Measurements from ENCODE around the gene GNB4.
A peak's percentile ranks its signal among the peaks of the same experiment; 100 is the strongest.

GNB4 gene

GRCh38 chr3:179369621-179370020 lies 81.6 kb downstream of the GNB4 start:
- H3K27ac Mint-ChIP-seq = no peak overlapping the region
- H3K36me3 Mint-ChIP-seq = peaks cover 17 to 29% of the 10 kb centered on the region in 2 donors
- H3K4me1 Mint-ChIP-seq = no peaks in the 10 kb centered on the region
- no peaks in the 10 kb centered on the region for H3K27me3 Mint-ChIP-seq
- H3K9me3 Mint-ChIP-seq = no peaks in the 10 kb centered on the region
- DNase-seq (no peak), ATAC-seq (replicated peaks) (no peak)
- no peak overlapping the region for H3K4me3 Mint-ChIP-seq

- ATAC-seq (replicated peaks) (no peak), DNase-seq (no peak)
- Mint-ChIP-seq H3K9me3 (no peaks in the 10 kb centered on the region), H3K4me1 (peaks cover 0 to 3% of the 10 kb centered on the region in 2 donors), H3K36me3 (peaks cover 31 to 41% of the 10 kb centered on the region in 2 donors), H3K27ac (no peak overlapping the region), H3K4me3 (no peak overlapping the region), H3K27me3 (no peaks in the 10 kb centered on the region)
Measured at GRCh38 chr3:179363332-179363731, 87.9 kb downstream of the GNB4 start.

DNA sequence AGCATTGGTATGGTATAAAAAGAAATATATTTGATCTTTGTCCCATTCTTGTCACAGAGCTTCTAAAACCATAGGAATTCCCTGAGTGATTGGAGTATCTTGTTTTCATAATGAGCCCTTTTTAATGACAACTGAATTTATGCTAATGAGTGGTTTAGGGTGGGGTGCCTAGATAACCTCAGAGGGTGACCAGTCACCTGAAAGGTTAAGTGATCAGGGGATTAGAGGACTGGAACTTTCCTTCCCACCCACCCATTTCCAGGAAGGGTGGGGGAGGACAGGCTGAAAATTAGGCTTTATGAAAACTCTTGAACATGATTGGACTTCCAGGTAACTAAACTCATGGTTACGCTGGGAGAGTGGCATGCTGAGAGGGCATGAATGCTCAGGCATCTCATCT lies 95.3 kb downstream of the GNB4 start:
- H3K27ac Mint-ChIP-seq = peak overlapping the region; percentile 80
- no peaks in the 10 kb centered on the region for H3K27me3 Mint-ChIP-seq
- no peak for DNase-seq
- peaks cover 26 to 38% of the 10 kb centered on the region in 2 donors for H3K4me1 Mint-ChIP-seq
- no peaks in the 10 kb centered on the region for H3K9me3 Mint-ChIP-seq
- ATAC-seq (replicated peaks) = no peak
- H3K36me3 Mint-ChIP-seq = peaks cover 57 to 58% of the 10 kb centered on the region in 2 donors
- no peak overlapping the region for H3K4me3 Mint-ChIP-seq

DNA sequence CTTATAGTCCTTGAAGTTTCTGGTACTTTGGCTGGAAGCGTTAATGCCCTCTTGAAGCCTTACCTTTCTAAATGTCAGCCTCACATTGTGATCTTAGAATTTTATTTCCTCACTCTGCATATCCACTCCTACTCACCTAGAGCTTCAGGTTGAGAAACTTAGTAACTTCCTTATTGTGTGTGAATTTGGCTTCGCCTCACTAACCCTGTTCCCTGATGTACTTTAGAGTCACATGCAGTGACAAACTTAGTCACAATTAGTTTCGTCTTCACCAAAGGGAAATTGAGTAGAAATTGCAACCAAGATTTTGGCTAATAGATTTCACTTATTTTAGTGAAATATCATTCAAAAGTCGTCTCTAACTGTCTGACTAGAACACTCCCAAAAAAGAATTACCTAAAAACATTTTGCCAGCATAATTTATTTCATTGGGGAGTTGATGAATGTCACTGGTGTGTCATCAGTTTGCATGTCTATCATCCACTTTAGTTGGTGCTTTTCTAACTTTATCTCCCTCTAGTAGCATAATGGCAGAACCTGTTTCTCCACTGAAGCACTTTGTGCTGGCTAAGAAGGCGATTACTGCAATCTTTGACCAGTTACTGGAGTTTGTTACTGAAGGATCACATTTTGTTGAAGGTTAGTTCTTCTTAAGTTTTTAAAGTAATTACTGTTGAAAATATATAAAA lies 102.8 kb downstream of the GNB4 start:
- Mint-ChIP-seq H3K4me1 (peaks cover 8 to 29% of the 10 kb centered on the region in 2 donors), H3K9me3 (no peaks in the 10 kb centered on the region), H3K4me3 (peak overlapping the region; percentile 92 to 99), H3K27ac (peak overlapping the region; percentile 99), H3K27me3 (no peaks in the 10 kb centered on the region), H3K36me3 (peaks cover 17 to 19% of the 10 kb centered on the region in 2 donors)
- peak; percentile 82 to 84 for ATAC-seq (replicated peaks)
- peak; percentile 22 for DNase-seq

DNA sequence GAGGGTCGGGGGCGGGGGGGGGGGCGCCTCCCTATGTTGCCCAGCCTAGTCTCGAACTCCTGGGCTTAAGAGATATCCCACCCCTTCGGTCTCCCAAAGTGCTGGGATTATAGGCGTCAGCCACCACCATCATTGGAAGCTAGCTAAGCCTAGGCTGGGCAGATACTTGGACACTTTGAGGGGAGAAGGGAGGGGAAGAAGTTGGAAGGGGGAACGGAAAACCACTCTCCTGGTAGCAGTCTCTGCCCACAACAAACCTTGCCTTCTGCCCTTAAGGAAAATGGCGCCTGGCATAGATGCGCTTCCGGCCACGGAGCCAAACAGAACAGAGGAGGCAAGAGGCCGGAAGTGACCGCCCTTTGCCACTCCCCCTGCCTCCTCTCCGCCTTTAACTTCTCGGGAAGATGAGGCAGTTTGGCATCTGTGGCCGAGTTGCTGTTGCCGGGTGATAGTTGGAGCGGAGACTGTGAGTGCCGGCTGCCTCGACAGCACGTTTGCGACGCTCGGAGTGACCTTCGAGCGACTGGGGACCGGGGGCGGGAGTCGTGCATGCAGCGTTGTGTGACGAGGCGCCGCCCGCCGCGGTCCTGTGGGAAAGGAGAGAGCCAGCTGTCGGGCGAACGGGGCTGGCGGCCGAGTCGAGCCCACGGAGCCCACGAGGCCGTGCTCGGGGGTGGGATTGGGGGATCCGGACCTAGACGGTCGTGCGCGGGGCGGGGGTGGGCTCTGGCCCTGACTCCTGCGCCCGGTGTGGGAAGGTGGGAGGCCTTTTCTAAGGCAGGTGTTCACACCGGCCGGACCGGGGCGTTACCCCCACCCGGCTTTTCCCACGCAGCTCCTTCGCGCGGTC lies 103.7 kb downstream of the GNB4 start, which contains the start of gene MFN1:
Gene MFN1 (plus strand): TSS at position 365 of the 850 bp plus-strand sequence. CDS start 1,143 bp downstream, outside the sequence.
- Mint-ChIP-seq H3K27ac (peak within 1 kb of the TSS; percentile 99), H3K9me3 (no peaks in the 10 kb centered on the region), H3K4me1 (peaks cover 8 to 25% of the 10 kb centered on the region in 2 donors), H3K36me3 (peaks cover 11 to 13% of the 10 kb centered on the region in 2 donors), H3K4me3 (peak within 1 kb of the TSS; percentile 92 to 99), H3K27me3 (no peaks in the 10 kb centered on the region)
- DNase-seq (peak; percentile 91), ATAC-seq (replicated peaks) (peak; percentile 87 to 90)
